DOHH2 (cell line): Measurements from ENCODE around the gene LYSMD1.

Experiments used
- H3F3A ChIP-seq: fragments of 200-600 bp; sonication (generic), shearing (Covaris generic); 2 replicates; pipeline ENCODE4 v1.6.0; 2016; ENCODE audit warnings: antibody characterized with exemption, mild to moderate bottlenecking; ENCODE audit not compliant: control insufficient read depth, insufficient read depth
- H3K27ac ChIP-seq: fragments of 200-600 bp; sonication (generic); 2 replicates; pipeline ENCODE4 v1.5.1; 2014; ENCODE audit warnings: low read depth, mild to moderate bottlenecking, low read length, moderate library complexity
- H3K27me3 ChIP-seq: fragments of 200-600 bp; sonication (generic); 2 replicates; pipeline ENCODE4 v1.6.1; 2014; ENCODE audit warnings: mild to moderate bottlenecking, low read length, mixed read lengths; ENCODE audit not compliant: control insufficient read depth
- H3K36me3 ChIP-seq: fragments of 200-600 bp; sonication (generic); 2 replicates; pipeline ENCODE4 v1.6.1; 2014; ENCODE audit warnings: mild to moderate bottlenecking, low read length, moderate library complexity, mixed read lengths; ENCODE audit not compliant: control insufficient read depth
- H3K4me1 ChIP-seq: fragments of 200-600 bp; sonication (generic); 2 replicates; pipeline ENCODE4 v1.6.1; 2014; ENCODE audit warnings: mild to moderate bottlenecking, low read length, mixed read lengths; ENCODE audit not compliant: control insufficient read depth
- H3K4me2 ChIP-seq: fragments of 200-600 bp; sonication (generic); 2 replicates; pipeline ENCODE4 v1.6.0; 2014; ENCODE audit warnings: mild to moderate bottlenecking, low read length, moderate library complexity
- H3K4me3 ChIP-seq: fragments of 200-600 bp; sonication (generic); 2 replicates; pipeline ENCODE4 v1.5.1; 2014; ENCODE audit warnings: mild to moderate bottlenecking, low read length, mixed read lengths
- H3K79me2 ChIP-seq: fragments of 200-600 bp; sonication (generic); 2 replicates; pipeline ENCODE4 v1.6.1; 2014; ENCODE audit warnings: mild to moderate bottlenecking, low read length, mixed read lengths; ENCODE audit not compliant: control insufficient read depth
- H3K9me2 ChIP-seq: fragments of 200-600 bp; sonication (generic); replicated peaks from 2 replicates; pipeline ENCODE4 v1.6.1; 2014; ENCODE audit warnings: mild to moderate bottlenecking, low read length, mixed read lengths; ENCODE audit not compliant: control insufficient read depth
- H3K9me3 ChIP-seq: fragments of 200-600 bp; sonication (generic); 2 replicates; pipeline ENCODE4 v1.6.1; 2014; ENCODE audit warnings: antibody characterized with exemption, low read length, mixed read lengths; ENCODE audit not compliant: control insufficient read depth, insufficient read depth
- H4K20me1 ChIP-seq: fragments of 200-600 bp; sonication (generic); 2 replicates; pipeline ENCODE4 v1.6.0; 2014; ENCODE audit warnings: low read depth, mild to moderate bottlenecking, antibody characterized with exemption, low read length, moderate library complexity; ENCODE audit not compliant: control insufficient read depth, insufficient read depth
- EZH2phosphoT487 ChIP-seq: fragments of 200-600 bp; sonication (generic); IDR thresholded peaks from 2 replicates; pipeline ENCODE4 v1.6.1; 2017; ENCODE audit warnings: borderline replicate concordance, mild to moderate bottlenecking, antibody characterized with exemption, low read length, moderate library complexity, mixed read lengths
- TF ChIP-seq, protein P1 (sequence below): fragments of 200-600 bp; sonication (generic); IDR thresholded peaks from one replicate; pipeline ENCODE4 v1.5.1; 2014; ENCODE audit warnings: antibody characterized with exemption, mild to moderate bottlenecking, low read depth, low read length; ENCODE audit not compliant: poor library complexity, severe bottlenecking

LYSMD1 gene

DNA sequence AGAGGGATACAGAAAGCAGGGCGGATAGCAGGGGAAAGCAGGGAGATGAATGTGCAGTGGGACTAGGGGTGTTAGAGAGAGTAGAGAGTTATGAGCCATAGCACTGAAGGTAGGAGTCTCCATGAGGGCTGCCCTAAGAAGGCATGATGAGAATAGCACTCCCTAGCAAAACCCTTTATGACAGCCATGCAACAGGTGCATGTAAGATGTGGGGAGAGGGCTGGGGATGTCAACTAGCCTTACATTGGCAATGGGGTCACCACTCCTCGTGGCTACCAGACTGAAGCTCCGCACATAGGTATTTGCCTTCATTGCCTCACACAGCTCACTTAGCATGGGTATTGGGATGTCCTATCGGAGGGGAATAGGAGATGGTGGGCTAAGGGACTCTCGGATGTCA, 5.5 kb upstream of the LYSMD1 start:
- no peaks in the 10 kb centered on the region for H3K9me3 ChIP-seq
- H3K4me3 ChIP-seq: no peak overlapping the region
- H3K4me2 ChIP-seq: no peak overlapping the region
- H3K79me2 ChIP-seq: peaks cover 13% of the 10 kb centered on the region
- no peaks in the 10 kb centered on the region for H3K27me3 ChIP-seq
- peaks cover 3% of the 10 kb centered on the region; the same call in 1 of the 2 replicates for H3F3A ChIP-seq
- H3K9me2 ChIP-seq: no peaks in the 10 kb centered on the region
- TF ChIP-seq, protein P1, sequence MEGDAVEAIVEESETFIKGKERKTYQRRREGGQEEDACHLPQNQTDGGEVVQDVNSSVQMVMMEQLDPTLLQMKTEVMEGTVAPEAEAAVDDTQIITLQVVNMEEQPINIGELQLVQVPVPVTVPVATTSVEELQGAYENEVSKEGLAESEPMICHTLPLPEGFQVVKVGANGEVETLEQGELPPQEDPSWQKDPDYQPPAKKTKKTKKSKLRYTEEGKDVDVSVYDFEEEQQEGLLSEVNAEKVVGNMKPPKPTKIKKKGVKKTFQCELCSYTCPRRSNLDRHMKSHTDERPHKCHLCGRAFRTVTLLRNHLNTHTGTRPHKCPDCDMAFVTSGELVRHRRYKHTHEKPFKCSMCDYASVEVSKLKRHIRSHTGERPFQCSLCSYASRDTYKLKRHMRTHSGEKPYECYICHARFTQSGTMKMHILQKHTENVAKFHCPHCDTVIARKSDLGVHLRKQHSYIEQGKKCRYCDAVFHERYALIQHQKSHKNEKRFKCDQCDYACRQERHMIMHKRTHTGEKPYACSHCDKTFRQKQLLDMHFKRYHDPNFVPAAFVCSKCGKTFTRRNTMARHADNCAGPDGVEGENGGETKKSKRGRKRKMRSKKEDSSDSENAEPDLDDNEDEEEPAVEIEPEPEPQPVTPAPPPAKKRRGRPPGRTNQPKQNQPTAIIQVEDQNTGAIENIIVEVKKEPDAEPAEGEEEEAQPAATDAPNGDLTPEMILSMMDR: no peak
- no peak for TF ChIP-seq EZH2phosphoT487
- no peaks in the 10 kb centered on the region for H4K20me1 ChIP-seq
- H3K4me1 ChIP-seq: peaks cover 8% of the 10 kb centered on the region
- peaks cover 65% of the 10 kb centered on the region for H3K36me3 ChIP-seq
- H3K27ac ChIP-seq: no peak overlapping the region

DNA sequence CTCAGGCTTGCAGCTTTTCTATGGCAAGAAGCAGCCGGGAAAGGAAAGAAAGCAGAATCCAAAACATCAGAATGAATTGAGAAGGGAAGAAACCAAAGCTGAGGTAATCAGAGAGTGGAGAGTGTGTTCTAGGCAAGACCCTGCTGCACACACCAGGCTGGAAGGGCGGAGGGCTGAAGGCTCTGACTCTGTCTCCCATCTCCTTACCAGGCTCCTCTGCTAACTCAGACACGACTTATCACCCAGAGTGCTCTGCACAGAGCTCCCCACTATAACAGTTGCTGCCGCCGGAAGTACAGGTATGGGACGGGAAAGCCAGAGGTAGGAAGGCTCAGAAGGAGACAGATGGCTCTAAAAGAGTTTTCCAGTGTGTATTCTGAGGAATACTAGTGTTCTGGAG, 1.4 kb upstream of the LYSMD1 start:
- TF ChIP-seq EZH2phosphoT487: no peak
- Histone ChIP-seq H3K4me1 (peaks cover 23% of the 10 kb centered on the region), H3K79me2 (peaks cover 31% of the 10 kb centered on the region), H3K9me3 (no peaks in the 10 kb centered on the region), H3F3A (0 out of 2 replicates have a peak, but pooled peaks cover 6% of the 10 kb centered on the region), H3K36me3 (peaks cover 50% of the 10 kb centered on the region), H3K4me2 (peak overlapping the region; percentile 84), H4K20me1 (no peaks in the 10 kb centered on the region), H3K9me2 (no peaks in the 10 kb centered on the region), H3K27ac (no peak overlapping the region), H3K27me3 (no peaks in the 10 kb centered on the region), H3K4me3 (peak overlapping the region; percentile 91)

DNA sequence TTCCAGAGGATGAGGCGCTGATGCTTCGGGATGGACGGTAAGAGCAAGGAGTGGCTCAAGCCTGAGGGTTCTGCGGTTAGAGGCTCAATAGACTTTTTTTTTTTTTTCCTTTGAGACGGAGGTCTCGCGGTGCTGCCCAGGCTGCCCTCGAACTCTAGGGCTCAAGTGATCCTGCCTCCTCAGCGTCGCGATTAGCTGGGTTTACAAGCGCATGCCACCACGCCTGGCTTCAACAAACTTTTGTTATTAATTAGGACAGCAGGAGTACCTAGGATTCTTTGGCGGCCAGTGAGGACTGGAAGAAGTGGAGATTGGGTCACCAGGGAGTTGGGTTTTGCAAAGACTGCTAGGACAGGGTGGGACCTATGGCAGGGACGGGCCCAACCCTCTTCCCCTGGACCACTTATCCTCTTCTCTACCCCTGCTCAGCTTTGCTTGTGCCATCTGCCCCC, 829 bp upstream of the LYSMD1 start:
- peak overlapping the region; percentile 91 for H3K4me3 ChIP-seq
- H3K9me2 ChIP-seq: no peaks in the 10 kb centered on the region
- H3K4me2 ChIP-seq: peak overlapping the region; percentile 84
- no peaks in the 10 kb centered on the region for H3K27me3 ChIP-seq
- peaks cover 31% of the 10 kb centered on the region for H3K79me2 ChIP-seq
- peaks cover 10% of the 10 kb centered on the region; the same call in 1 of the 2 replicates for H3F3A ChIP-seq
- H3K4me1 ChIP-seq: peaks cover 23% of the 10 kb centered on the region
- H4K20me1 ChIP-seq: no peaks in the 10 kb centered on the region
- H3K36me3 ChIP-seq: peaks cover 49% of the 10 kb centered on the region
- H3K9me3 ChIP-seq: no peaks in the 10 kb centered on the region
- peak overlapping the region; percentile 45; the same call in 1 of the 2 replicates for H3K27ac ChIP-seq
- TF ChIP-seq, protein P1: no peak
- TF ChIP-seq EZH2phosphoT487: no peak

DNA sequence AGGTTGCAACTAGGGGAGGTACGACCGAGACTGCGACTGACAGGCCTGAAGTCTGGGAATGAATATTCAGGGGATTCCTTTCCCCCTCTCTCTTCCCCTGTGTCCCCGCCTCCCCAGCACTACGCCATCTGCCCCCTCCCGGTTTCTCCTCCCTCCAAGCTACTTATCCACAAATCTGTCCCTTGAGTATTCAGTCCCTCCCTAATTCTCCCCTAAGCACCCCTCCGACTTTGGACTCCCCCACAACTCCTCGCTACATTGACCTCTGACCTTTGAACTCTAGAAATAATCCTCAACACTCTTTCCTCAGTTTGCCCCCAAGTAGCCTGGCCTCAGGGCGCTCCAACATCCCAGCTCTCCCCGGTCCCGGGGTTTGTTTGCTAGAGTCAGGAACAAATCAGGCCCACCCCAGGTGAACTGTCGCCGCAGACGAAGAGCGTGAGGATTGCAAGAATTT, 393 bp downstream of the LYSMD1 start:
- Histone ChIP-seq H3K27me3 (no peaks in the 10 kb centered on the region), H3K36me3 (peaks cover 42% of the 10 kb centered on the region), H3F3A (peaks cover 11% of the 10 kb centered on the region; the same call in 1 of the 2 replicates), H4K20me1 (no peaks in the 10 kb centered on the region), H3K4me1 (peaks cover 23% of the 10 kb centered on the region), H3K4me3 (peak overlapping the region; percentile 91), H3K27ac (no peak overlapping the region), H3K9me3 (no peaks in the 10 kb centered on the region), H3K79me2 (peaks cover 31% of the 10 kb centered on the region), H3K4me2 (peak overlapping the region; percentile 80), H3K9me2 (no peaks in the 10 kb centered on the region)
- no peak for TF ChIP-seq EZH2phosphoT487
- TF ChIP-seq, protein P1: no peak
